Esophagus mucosa (tissue), 1 donor: Measurements from ENCODE around the gene POU2AF1. TPM values are rescaled to one million over a fixed set of nuclear protein-coding genes. Genes with fewer than 3 reads are reported as not detected.
"Not testable (repeated sequence)": the region's sequence is repeated elsewhere in the genome, so short reads cannot be mapped to it uniquely, and the experiment has no call there.

ENCODE experiments used
- ATAC-seq: fragments of 200-7000 bp; cut with Tn5 transposase; one replicate; pipeline ENCODE4 v1.9.1; 2020
- total RNA-seq: library from RNA; stranded (reverse); gene quantifications from one replicate; pipeline ENCODE4 v1.2.4, GENCODE V29; 2023
- donor health status: DM: yes; HTN: yes; CAD: no.

Gene POU2AF1
- total RNA-seq, 1 donor from 2014 or later: 2.6 TPM

DNA sequence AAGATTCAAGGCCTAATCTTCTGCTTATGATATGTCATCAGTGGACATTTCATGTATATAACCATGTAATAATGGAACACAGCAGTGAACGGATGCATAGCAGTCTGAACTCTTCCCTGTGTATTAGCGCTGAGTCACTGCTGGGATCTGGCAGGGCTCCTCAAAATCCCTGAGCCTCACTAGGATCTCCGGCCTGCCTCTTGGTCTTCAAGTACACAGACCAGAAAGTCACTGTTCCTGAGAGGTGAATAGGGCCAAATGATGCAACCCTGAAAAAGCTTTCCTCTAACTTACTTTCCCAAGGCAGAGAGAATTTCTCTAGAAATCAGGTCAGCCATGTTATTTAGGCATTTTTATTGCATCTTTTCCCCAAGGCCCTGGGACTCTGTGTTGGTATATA lies 35.0 kb downstream of the POU2AF1 start:
- peak; percentile 74 for ATAC-seq

DNA sequence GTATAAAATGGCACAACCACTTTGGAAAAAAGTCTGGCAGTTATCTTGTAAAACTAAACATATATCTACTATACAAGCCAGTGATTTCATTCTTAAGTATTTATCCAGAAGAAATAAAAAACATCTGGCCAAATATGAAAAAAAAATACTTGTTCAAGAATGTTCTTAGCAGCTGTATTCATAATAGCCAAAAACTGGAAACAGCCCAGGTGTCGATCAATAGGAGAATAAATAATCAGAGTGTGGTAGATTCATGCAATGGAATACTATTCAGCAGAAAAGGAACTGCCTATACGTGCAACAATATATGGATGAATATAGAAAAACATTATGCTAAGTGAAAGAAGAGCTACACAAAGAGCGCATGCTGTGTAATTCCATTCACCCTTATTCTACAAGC lies 36.7 kb downstream of the POU2AF1 start:
- ATAC-seq: no peak

- no peak for ATAC-seq
Measured at GRCh38 chr11:111339758-111340388, 39.2 kb downstream of the POU2AF1 start.

DNA sequence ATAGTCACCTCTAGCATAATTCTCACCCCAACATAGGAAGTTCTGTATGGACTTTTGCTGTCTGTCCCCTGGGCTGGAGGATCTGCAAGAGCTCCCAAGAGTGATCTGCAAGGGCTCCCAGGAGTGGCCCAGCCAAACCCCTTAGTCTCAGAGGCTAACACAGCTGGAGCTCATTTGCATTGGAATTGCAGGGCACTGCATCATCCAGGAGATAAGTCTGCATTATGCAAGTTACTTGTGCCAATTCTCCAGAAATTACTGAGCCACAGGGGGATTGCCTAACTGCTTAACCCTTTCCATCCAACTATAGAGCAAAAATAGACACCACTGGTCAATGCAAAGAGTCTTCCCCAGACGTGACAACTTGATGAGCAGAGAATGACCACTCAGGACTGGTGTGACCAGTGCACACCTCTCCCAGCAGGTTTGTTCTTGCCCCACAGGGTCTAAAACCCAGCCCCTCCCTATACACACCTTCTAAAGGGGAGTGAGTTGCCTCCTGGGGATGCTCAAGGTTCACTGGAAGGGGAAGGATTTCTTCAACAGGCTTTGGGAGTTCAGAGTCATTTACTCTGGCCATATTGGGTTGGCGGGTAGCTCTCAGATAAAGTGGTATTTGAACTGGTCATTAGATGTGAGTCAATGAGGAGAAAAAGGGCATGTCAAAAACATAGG lies 42.4 kb downstream of the POU2AF1 start:
- peak; percentile 55 for ATAC-seq

DNA sequence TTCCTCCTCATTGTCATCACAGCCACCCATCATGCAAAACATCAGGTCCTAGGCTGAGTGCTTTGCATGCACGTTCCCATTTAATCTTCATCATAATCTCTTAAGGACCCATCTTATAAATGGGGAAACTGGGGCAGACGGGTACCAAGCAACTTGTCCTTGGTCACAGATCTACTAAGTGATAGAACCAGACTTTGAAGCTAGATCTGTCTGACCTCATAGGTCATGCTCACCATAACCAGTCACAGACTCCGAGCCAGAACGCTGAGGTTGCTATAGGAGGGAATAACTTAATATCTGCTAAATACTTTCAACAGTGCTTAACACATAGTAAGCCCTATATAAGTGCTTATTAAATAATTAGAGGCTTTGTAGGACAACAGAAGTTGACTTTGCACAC lies 43.0 kb downstream of the POU2AF1 start:
- no peak for ATAC-seq

DNA sequence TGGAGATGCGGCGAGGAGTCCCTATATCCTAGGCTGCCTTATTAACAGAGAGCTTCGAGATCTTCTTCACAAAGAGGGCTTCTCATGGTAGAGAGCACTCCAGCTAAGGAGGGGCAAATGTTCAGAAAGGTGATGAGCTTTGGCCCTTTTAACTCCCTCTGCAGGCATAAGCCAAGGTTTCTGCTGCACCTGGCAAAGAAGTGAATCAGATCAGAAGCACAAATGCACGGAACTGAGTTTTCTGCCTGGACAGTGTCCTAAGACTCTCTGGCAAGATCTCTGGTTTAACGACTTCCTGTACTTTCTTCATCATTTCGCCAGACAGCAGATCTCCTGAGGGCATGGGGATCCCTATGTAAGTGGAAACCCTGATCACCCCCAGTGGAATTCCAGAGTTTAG lies 43.5 kb downstream of the POU2AF1 start:
- peak; percentile 21 for ATAC-seq

GRCh38 chr11:111334532-111335502 lies 44.3 kb downstream of the POU2AF1 start:
- ATAC-seq: no peak

- peak; percentile 34 for ATAC-seq
Measured at GRCh38 chr11:111331711-111332479, 47.2 kb downstream of the POU2AF1 start.

- ATAC-seq: no peak
Measured at GRCh38 chr11:111330234-111330893, 48.7 kb downstream of the POU2AF1 start.

DNA sequence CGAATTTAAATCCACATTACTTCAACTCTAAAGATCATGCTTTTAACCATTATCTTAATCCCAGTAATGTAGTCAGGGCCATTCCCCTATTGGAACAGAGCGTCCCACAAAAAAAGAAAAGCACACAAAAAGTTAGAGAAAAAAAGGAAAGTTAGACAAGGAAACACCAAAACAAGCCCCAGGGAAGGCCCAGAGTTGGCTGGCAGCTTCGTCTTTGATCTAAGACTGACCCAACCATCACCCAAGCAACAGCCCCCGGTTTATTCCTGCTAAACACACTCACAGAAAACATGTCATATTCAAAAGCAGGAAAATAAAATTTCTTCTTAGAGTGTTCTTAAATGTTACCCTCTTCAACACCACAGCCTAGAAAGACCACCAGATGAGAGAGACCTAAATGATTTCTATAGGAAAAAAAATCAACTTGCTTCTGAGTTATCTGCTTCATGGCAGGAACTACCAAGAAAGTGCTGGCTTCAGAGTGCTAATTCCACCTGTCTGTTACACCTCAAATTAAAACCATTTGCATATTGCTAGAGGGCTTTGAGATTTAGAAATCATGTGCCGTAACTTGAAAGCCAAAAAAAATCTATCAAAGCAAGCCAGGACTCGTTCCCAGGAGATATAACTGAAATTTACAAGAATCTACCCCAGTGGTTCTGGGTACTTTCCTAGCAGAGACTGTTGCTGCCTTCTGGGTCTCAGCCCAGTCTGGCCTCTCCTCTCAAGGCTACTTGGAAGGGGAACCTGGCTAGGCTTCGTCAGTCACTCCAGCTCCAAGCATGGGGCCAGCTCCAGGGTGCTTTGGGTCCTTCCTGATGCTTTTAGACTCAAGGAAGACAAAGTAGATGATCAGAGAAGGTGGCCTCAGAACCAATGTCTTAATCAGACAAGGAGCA lies 49.5 kb downstream of the POU2AF1 start:
- ATAC-seq: peak; percentile 43

- ATAC-seq: peak; percentile 44
Measured at GRCh38 chr11:111327908-111328624, 51.0 kb downstream of the POU2AF1 start.

DNA sequence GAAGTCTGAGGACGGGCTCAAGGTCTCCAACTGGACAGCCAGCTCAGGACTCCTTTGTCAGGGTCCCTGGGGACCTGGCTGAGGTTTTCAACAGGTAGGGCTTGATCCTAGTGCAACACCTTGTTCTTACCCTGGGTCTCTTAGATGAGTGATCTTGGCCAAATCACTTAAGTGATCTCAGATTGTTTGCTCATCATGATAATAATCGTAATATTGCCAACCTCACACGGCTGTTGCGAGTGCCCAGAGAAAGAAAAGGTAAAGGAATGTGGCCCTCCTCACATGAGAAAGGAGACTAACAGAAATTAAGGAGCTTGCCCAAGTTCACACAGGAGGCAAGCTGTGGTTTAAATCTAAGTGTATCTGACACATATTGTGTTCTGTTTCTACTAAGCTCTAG lies 52.3 kb downstream of the POU2AF1 start:
- no peak for ATAC-seq

- ATAC-seq: no peak
Measured at GRCh38 chr11:111325259-111325658, 53.8 kb downstream of the POU2AF1 start.

GRCh38 chr11:111324277-111324720 lies 54.8 kb downstream of the POU2AF1 start:
- ATAC-seq: no peak

DNA sequence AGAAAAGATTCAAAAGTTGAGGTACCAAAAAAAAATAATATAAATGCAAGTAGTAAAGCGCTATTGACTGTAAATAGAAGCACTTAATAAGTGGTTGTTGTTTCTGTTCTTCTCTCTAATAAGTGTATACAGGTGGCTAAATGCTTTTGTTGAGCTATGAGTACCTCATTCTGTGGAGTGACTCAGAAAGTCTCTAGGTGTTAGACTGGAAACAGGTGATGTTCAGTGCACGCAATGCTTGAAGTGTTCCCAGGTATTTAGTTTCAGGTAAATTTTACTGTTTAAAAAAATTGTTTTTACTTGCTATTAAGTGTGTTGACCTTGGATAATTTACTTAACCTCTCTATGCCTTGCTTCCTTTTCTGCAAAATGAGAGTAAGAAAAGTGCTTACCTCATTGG lies 56.5 kb downstream of the POU2AF1 start:
- ATAC-seq: no peak

GRCh38 chr11:111320728-111321568 lies 58.1 kb downstream of the POU2AF1 start:
- ATAC-seq: no peak

GRCh38 chr11:111320199-111320598 lies 58.9 kb downstream of the POU2AF1 start:
- not testable (repeated sequence) for ATAC-seq

DNA sequence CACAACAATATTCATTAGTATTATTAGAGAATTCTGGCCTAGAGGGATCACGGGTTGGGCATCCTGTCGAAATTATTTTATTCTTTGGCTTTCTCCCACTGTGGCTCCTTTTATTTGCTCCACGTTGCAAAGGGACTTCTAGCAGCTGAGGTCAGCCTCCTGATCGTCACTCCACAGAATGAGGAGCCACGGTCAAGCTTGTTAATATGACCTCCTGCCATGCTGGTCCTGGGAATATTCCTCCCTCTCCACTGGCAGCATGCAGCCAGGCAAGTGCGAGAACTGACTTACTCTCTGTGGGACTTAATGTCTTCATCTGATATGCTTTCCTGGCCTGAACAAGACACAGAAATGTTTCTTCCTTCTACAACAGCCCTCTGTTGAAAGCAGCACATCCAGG lies 59.8 kb downstream of the POU2AF1 start:
- ATAC-seq: no peak

DNA sequence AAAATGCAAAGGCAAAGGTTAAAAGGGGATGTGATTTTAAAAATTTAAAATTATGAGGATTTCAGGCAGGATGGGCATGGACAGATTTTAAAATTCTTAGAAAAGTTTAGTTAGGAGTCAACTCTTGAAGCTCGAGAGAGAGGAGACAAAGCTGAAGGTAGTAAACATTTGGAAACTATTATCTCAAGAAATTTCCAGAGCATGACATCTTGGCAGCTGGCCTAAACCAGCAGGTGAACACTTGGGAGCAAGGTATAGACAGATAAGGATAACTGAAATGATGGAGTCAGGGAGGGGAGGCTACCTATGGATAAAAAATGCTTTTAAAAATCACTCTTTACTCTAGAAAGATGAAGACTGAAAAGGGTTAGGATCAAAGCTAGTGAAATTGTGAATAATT lies 67.0 kb downstream of the POU2AF1 start:
- ATAC-seq: no peak
